GM12864 (cell line): ENCODE data around the gene THAP6.

Experiments used
- DNase-seq: peaks from one replicate; pipeline ENCODE4 v3.0.0-alpha.2; 2011; ENCODE audit warnings: low read depth
- H3K4me3 ChIP-seq: 2 replicates; pipeline ENCODE4 v1.5.1; 2011; ENCODE audit warnings: mild to moderate bottlenecking, low read depth, low read length, control low read depth
- CTCF ChIP-seq: IDR thresholded peaks from 2 replicates; pipeline ENCODE4 v1.5.1; 2011; ENCODE audit warnings: low read depth, mild to moderate bottlenecking, moderate library complexity, low read length, control low read depth, inconsistent platforms; ENCODE audit errors: missing control alignments

THAP6 gene

GRCh38 chr4:75557696-75558095 lies 43.4 kb downstream of the THAP6 start:
- TF ChIP-seq CTCF: no peak
- no peak for DNase-seq
- H3K4me3 ChIP-seq: no peak overlapping the region

- no peak for DNase-seq
- no peak overlapping the region for H3K4me3 ChIP-seq
- no peak for TF ChIP-seq CTCF
Measured at GRCh38 chr4:75561789-75562188, 47.5 kb downstream of the THAP6 start.

DNA sequence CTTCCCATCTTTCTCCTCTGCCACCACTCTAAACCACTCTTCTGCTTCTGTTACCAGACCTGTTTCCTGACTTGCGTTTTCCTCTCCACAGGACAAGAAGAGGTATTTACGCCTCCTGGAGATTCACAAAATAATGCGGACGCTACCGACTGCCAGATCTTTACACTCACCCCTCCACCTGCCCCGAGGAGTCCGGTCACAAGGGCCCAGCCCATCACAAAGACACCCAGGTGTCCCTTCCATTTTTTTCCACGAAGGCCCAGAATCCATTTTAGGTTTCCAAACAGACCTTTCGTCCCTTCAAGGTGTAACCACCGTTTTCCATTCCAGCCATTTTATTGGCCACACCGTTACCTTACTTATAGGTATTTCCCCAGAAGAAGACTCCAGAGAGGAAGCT lies 49.8 kb downstream of the THAP6 start:
- no peak for TF ChIP-seq CTCF
- no peak for DNase-seq
- H3K4me3 ChIP-seq: no peak overlapping the region

DNA sequence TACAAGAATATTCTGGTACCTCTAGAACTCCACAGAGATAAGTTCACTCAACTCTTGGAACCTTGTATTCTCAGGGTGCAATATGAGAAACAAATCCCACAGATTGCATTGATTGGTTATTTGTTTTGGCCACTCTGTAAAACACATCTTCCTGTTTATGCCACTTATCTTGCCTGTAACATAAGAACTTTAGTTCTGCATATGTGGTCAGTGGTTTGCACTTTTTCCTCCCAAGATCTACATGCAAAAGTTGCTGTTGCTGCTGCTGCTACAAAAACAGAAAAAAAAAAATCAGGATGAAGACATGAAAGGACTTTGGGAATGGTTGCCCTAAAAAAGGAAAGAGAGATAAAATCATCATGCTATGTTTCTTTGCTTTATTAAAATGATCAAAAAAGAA lies 51.2 kb downstream of the THAP6 start:
- no peak for DNase-seq
- no peak overlapping the region for H3K4me3 ChIP-seq
- no peak for TF ChIP-seq CTCF

- DNase-seq: no peak
- TF ChIP-seq CTCF: no peak
Measured at GRCh38 chr4:75566911-75567310, 52.6 kb downstream of the THAP6 start.

DNA sequence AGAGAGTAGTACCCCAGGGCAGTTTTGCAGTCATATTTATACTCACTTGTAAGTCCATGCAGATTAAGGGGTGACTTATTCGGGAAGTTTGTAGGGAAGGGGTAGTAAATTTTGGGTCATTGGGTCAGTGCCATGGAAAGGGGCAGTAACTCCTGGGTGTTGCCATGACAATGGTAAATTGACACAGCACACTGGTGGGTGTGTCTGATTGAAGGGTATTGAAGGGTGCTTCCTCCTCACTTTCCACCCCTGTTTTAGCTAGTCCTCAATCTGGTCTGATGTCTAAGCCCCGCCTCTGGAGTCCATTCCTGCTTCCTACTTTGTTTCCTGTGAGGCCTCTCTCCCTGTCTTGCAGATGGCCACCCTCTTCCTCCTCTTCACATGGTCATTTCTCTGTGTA lies 53.5 kb downstream of the THAP6 start:
- no peak for DNase-seq
- no peak for TF ChIP-seq CTCF

More at GRCh38 chr4:75566911-75567310, 52.6 kb downstream of the THAP6 start:
- no peak overlapping the region for H3K4me3 ChIP-seq

More for the DNA sequence above, 53.5 kb downstream of the THAP6 start:
- no peak overlapping the region for H3K4me3 ChIP-seq
